Subcutaneous abdominal adipose tissue (tissue), 5 donors: ENCODE measurements around the gene UBE2E2.

Experiments used
- H3K27ac ChIP-seq: one replicate; pipeline ENCODE4 v1.7.0; 2013; ENCODE audit warnings: low read depth, mild to moderate bottlenecking, inconsistent platforms, low read length, moderate library complexity
- H3K27me3 ChIP-seq, 5 donors: one replicate each; pipeline ENCODE4 v1.7.0; 2013; ENCODE audit warnings: low read length in 5 of 5, inconsistent platforms in 1 of 5; ENCODE audit not compliant: control insufficient read depth in 5 of 5, insufficient read depth in 4 of 5
- H3K36me3 ChIP-seq, 5 donors: one replicate each; pipeline ENCODE4 v1.7.0; 2013; ENCODE audit warnings: low read length in 5 of 5; ENCODE audit not compliant: control insufficient read depth in 5 of 5, insufficient read depth in 5 of 5
- H3K4me1 ChIP-seq, 5 donors: one replicate each; pipeline ENCODE4 v1.7.0; 2013; ENCODE audit warnings: low read length in 5 of 5, mild to moderate bottlenecking in 3 of 5, moderate library complexity in 1 of 5; ENCODE audit not compliant: control insufficient read depth in 5 of 5, insufficient read depth in 5 of 5
- H3K4me3 ChIP-seq, 5 donors: one replicate each; pipeline ENCODE4 v1.7.0; 2013; ENCODE audit warnings: low read length in 5 of 5, low read depth in 1 of 5
- H3K9ac ChIP-seq, 5 donors: one replicate each; pipeline ENCODE4 v1.7.0; 2013; ENCODE audit warnings: low read length in 5 of 5, mild to moderate bottlenecking in 4 of 5, moderate library complexity in 3 of 5
- H3K9me3 ChIP-seq, 5 donors: one replicate each; pipeline ENCODE4 v1.7.0; 2013; ENCODE audit warnings: low read length in 5 of 5; ENCODE audit not compliant: control insufficient read depth in 5 of 5
- donor health status: healthy.
- donor health status: healthy.
- donor health status: healthy.
- donor health status: healthy.
- donor health status: healthy.

Gene UBE2E2

DNA sequence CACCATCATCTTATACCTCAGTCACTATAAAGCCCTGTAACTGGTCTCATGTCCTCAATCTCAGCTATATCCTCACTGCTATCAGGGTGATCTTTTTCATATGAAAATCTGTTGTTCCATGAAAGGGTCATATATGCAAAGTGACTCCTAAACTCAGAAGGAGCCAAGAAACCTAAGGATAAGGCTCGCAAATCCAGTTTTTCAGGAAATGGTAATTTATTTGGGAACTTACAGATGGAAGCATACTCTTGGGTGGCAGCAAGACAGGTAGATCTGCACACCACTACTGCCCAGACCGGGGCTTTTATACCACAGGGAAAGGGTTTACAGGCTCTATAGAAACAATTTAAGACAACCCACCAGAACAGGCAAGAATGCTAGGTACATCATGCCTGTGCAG, 272.3 kb downstream of the UBE2E2 start:
- Histone ChIP-seq H3K27ac (no peak overlapping the region), H3K4me3 (no peak overlapping the region), H3K36me3 (no peaks in the 10 kb centered on the region), H3K27me3 (no peaks in the 10 kb centered on the region), H3K9me3 (peaks cover 0 to 16% (median 9%) of the 10 kb centered on the region in 5 donors), H3K4me1 (peaks cover 0 to 3% (median 0%) of the 10 kb centered on the region in 5 donors), H3K9ac (no peak overlapping the region)

GRCh38 chr3:23479026-23479425, 275.9 kb downstream of the UBE2E2 start:
- Histone ChIP-seq H3K27ac (no peak overlapping the region), H3K36me3 (no peaks in the 10 kb centered on the region), H3K4me3 (no peak overlapping the region), H3K4me1 (peaks cover 0 to 12% (median 11%) of the 10 kb centered on the region in 5 donors), H3K9ac (no peak overlapping the region), H3K9me3 (peaks cover 0 to 16% (median 9%) of the 10 kb centered on the region in 5 donors), H3K27me3 (no peaks in the 10 kb centered on the region)

GRCh38 chr3:23479615-23480328, 276.6 kb downstream of the UBE2E2 start:
- H3K36me3 ChIP-seq, result no peaks in the 10 kb centered on the region
- no peak overlapping the region for H3K9ac ChIP-seq
- no peak overlapping the region for H3K27ac ChIP-seq
- H3K4me3 ChIP-seq, result no peak overlapping the region
- H3K4me1 ChIP-seq, result peaks cover 0 to 19% (median 14%) of the 10 kb centered on the region in 5 donors
- H3K9me3 ChIP-seq, result peaks cover 0 to 16% (median 9%) of the 10 kb centered on the region in 5 donors
- H3K27me3 ChIP-seq, result no peaks in the 10 kb centered on the region

- Histone ChIP-seq H3K36me3 (no peaks in the 10 kb centered on the region), H3K4me1 (peaks cover 0 to 20% (median 14%) of the 10 kb centered on the region in 5 donors), H3K27me3 (no peaks in the 10 kb centered on the region), H3K9ac (no peak overlapping the region), H3K9me3 (peaks cover 0 to 16% (median 9%) of the 10 kb centered on the region in 5 donors), H3K4me3 (no peak overlapping the region), H3K27ac (no peak overlapping the region)
These were observed 277.2 kb downstream of the UBE2E2 start for GRCh38 chr3:23480329-23480714.

GRCh38 chr3:23481011-23481615, 278.0 kb downstream of the UBE2E2 start:
- H3K4me3 ChIP-seq, result no peak overlapping the region
- peaks cover 0 to 18% (median 9%) of the 10 kb centered on the region in 5 donors for H3K9me3 ChIP-seq
- no peaks in the 10 kb centered on the region for H3K36me3 ChIP-seq
- H3K9ac ChIP-seq, result no peak overlapping the region
- H3K4me1 ChIP-seq, result peaks cover 0 to 25% (median 16%) of the 10 kb centered on the region in 5 donors
- H3K27me3 ChIP-seq, result no peaks in the 10 kb centered on the region
- H3K27ac ChIP-seq, result no peak overlapping the region

- peaks cover 0 to 26% (median 19%) of the 10 kb centered on the region in 5 donors for H3K4me1 ChIP-seq
- H3K9ac ChIP-seq, result no peak overlapping the region
- H3K4me3 ChIP-seq, result no peak overlapping the region
- H3K36me3 ChIP-seq, result no peaks in the 10 kb centered on the region
- no peak overlapping the region for H3K27ac ChIP-seq
- H3K27me3 ChIP-seq, result no peaks in the 10 kb centered on the region
- H3K9me3 ChIP-seq, result peaks cover 0 to 25% (median 14%) of the 10 kb centered on the region in 5 donors
These were observed 278.6 kb downstream of the UBE2E2 start for GRCh38 chr3:23481616-23482278.

GRCh38 chr3:23484386-23484785, 281.3 kb downstream of the UBE2E2 start:
- H3K4me3 ChIP-seq, result no peak overlapping the region
- H3K9me3 ChIP-seq, result peaks cover 0 to 21% (median 13%) of the 10 kb centered on the region in 5 donors
- H3K4me1 ChIP-seq, result peaks cover 0 to 26% (median 16%) of the 10 kb centered on the region in 5 donors
- H3K9ac ChIP-seq, result no peak overlapping the region
- H3K27ac ChIP-seq, result no peak overlapping the region
- no peaks in the 10 kb centered on the region for H3K27me3 ChIP-seq
- no peaks in the 10 kb centered on the region for H3K36me3 ChIP-seq

DNA sequence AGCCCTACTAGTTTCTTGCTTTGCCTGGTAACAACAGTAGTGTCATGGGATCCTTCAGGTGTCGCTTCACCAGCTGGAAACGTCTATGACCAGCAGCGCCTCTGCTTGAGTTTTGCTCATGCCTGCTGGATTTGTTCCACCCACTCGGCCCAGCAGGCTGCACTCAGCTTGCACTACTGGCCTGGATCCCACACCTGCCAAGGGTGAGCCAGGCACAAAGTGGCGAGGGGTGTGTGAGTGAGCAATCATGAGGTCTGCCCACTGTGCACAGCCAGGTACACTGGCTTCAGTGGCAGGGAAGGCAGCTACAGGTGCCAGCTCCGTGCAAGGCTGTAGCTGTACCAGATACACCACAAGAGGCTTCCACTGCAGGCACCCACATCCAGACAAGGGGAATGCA, 282.8 kb downstream of the UBE2E2 start:
- Histone ChIP-seq H3K4me3 (no peak overlapping the region), H3K27me3 (no peaks in the 10 kb centered on the region), H3K4me1 (peaks cover 0 to 26% (median 16%) of the 10 kb centered on the region in 5 donors), H3K36me3 (no peaks in the 10 kb centered on the region), H3K9me3 (peaks cover 0 to 13% (median 7%) of the 10 kb centered on the region in 5 donors), H3K9ac (no peak overlapping the region), H3K27ac (no peak overlapping the region)

- H3K36me3 ChIP-seq, result no peaks in the 10 kb centered on the region
- H3K9me3 ChIP-seq, result peaks cover 0 to 13% (median 7%) of the 10 kb centered on the region in 5 donors
- H3K4me1 ChIP-seq, result peaks cover 0 to 26% (median 16%) of the 10 kb centered on the region in 5 donors
- H3K27ac ChIP-seq, result no peak overlapping the region
- H3K27me3 ChIP-seq, result no peaks in the 10 kb centered on the region
- no peak overlapping the region for H3K9ac ChIP-seq
- no peak overlapping the region for H3K4me3 ChIP-seq
These were observed 283.9 kb downstream of the UBE2E2 start for GRCh38 chr3:23487015-23487414.

DNA sequence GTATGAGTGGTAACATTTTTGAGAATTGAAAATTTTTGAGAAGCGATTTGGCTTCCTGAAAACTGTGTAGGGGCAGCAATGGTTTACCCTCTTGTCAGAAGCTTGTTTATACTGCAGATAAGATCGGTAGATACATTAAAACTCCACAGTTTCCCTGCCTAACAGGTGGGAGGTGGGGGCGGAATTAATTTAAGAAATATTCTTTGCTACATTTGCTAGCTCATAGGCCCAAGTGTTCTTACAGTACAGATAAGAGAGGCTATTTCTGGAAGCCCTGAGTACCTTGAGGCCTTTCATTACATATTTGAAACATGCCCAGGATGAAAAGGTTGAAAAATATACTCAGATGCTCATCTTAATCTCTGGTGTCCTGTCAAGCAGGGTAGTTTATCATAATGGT, 285.5 kb downstream of the UBE2E2 start:
- Histone ChIP-seq H3K4me3 (no peak overlapping the region), H3K27ac (no peak overlapping the region), H3K36me3 (no peaks in the 10 kb centered on the region), H3K27me3 (no peaks in the 10 kb centered on the region), H3K9ac (no peak overlapping the region), H3K4me1 (peaks cover 0 to 19% (median 11%) of the 10 kb centered on the region in 5 donors), H3K9me3 (peaks cover 0 to 13% (median 7%) of the 10 kb centered on the region in 5 donors)
